AG04449 (cell line): ENCODE data around the gene PKD2L1.

Source experiments
- CTCF ChIA-PET: fragments of 350-600 bp; formaldehyde crosslinking; extraction: SDS; loops from one replicate; lab custom pipeline; 2021; ENCODE audit warnings: antibody characterized with exemption; lab: Yijun Ruan, JAX
- POLR2A ChIA-PET: fragments of 400-600, 350-600 bp; formaldehyde crosslinking; extraction: SDS; loops from one replicate; lab custom pipeline; 2020; ENCODE audit warnings: antibody characterized with exemption, inconsistent platforms; lab: Yijun Ruan, JAX
- DNase-seq: peaks from one replicate; pipeline ENCODE4 v3.0.0-alpha.2; 2010; ENCODE audit warnings: low read depth, low spot score
- H3K4me3 ChIP-seq: 2 replicates; pipeline ENCODE4 v1.5.1; 2011; ENCODE audit warnings: low read depth, mild to moderate bottlenecking, control low read depth, low read length
- CTCF ChIP-seq: IDR thresholded peaks from one replicate; pipeline ENCODE4 v1.5.1; 2011; ENCODE audit warnings: mild to moderate bottlenecking, moderate library complexity, low read length, control low read depth, inconsistent platforms; ENCODE audit not compliant: insufficient read depth; ENCODE audit errors: missing control alignments

PKD2L1 gene

DNA sequence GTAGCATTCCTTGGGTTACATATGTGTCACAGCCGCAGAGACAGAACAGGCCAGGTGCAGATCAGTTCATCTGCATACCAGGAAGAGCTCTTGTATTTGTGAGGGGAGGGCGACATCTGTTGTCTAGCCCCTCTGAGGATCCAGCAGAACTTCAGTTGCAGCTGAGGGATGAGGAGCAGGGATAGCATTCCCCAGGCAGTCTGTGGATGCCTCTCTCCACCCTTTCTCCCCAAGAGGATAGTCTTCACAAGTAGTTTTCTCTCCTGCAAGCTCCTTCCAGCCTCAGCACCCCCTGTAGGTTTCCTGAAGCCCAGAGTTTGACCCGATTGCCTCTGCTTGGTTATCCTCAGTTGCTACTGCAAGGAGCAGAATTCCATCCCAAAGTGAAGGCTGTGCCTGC lies 19.6 kb upstream of the PKD2L1 start:
- H3K4me3 ChIP-seq: peak overlapping the region; percentile 84
- ChIA-PET POLR2A (no interaction called here), CTCF (interaction anchor here (0.9 to 26.3 kb wide), 7 partner anchors 9 to 163 kb away, joined by 3 to 538 read pairs (median 13); partner anchors contain the start of gene SEC31B)
- no peak for DNase-seq
- TF ChIP-seq CTCF: no peak

- POLR2A ChIA-PET: no interaction called here
- no peak for TF ChIP-seq CTCF
Measured at GRCh38 chr10:100349087-100349486, 19.1 kb upstream of the PKD2L1 start.

DNA sequence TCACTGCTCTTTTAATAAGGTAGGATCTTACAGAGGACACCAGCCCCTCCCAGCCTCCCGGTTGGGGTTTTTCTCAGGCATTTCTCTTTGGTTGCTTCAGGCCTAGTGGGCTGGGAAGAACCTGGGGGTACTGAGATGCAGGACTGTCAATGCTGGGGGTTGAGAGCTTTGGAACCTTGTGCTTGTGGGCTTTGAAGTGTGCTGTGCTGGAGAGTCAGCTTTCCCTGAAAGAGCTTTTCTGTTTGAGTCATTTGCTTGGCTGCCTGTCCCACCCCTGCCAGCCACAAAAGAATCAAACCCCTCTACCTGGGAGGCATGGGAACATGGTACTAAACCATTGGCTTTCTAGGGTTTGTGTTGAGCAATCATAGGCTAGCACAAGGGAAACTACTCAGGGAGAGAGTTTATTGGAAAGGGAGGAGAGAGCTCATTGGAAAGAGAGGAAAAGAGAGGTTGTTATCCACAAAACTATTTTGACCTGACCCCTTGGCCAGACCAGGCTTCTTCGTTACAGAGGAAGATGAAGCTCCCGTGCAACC lies 18.4 kb upstream of the PKD2L1 start:
- no peak for TF ChIP-seq CTCF
- H3K4me3 ChIP-seq: peak overlapping the region; percentile 84
- no peak for DNase-seq
- ChIA-PET POLR2A (interaction anchor here (0.6 kb wide), 1 partner anchor 737 kb away, joined by 3 read pairs; no protein-coding TSS in a partner anchor), CTCF (interaction anchor here (0.9 to 26.3 kb wide), 7 partner anchors 9 to 164 kb away, joined by 3 to 538 read pairs (median 13); partner anchors contain the start of gene SEC31B)

More at GRCh38 chr10:100349087-100349486, 19.1 kb upstream of the PKD2L1 start:
- peak overlapping the region; percentile 84 for H3K4me3 ChIP-seq
- CTCF ChIA-PET: interaction anchor here (0.9 to 26.3 kb wide), 8 partner anchors 10 to 163 kb away, joined by 3 to 538 read pairs (median 10); partner anchors contain the start of gene SEC31B
- no peak for DNase-seq

GRCh38 chr10:100347568-100348195 lies 17.7 kb upstream of the PKD2L1 start:
- TF ChIP-seq CTCF: no peak
- no peak for DNase-seq

DNA sequence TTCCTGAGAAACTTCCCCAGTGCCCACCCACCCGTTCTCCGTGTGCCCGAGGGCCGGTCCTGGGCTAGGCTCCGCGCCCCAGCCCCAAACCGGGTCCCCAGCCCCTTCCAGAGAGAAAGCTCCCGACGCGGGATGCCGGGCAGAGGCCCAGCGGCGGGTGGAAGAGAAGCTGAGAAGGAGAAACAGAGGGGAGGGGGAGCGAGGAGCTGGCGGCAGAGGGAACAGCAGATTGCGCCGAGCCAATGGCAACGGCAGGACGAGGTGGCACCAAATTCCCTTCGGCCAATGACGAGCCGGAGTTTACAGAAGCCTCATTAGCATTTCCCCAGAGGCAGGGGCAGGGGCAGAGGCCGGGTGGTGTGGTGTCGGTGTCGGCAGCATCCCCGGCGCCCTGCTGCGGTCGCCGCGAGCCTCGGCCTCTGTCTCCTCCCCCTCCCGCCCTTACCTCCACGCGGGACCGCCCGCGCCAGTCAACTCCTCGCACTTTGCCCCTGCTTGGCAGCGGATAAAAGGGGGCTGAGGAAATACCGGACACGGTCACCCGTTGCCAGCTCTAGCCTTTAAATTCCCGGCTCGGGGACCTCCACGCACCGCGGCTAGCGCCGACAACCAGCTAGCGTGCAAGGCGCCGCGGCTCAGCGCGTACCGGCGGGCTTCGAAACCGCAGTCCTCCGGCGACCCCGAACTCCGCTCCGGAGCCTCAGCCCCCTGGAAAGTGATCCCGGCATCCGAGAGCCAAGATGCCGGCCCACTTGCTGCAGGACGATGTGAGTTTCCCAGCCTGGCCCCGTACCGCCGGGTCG lies 16.9 kb upstream of the PKD2L1 start, which contains the start of gene SCD:
TSS of gene SCD (plus strand) at position 469 of the 803 bp plus-strand sequence. CDS start at position 741, 272 bp downstream.
- DNase-seq: peak; percentile 54
- ChIA-PET POLR2A (interaction anchor here (0.7 to 2.7 kb wide), 2 partner anchors 18 to 27 kb away, joined by 3 to 18 read pairs; no protein-coding TSS in a partner anchor), CTCF (interaction anchor here (0.7 to 26.3 kb wide), 15 partner anchors 9 to 188 kb away, joined by 3 to 538 read pairs (median 6); partner anchors contain the start of genes HIF1AN, PKD2L1 and SEC31B)
- TF ChIP-seq CTCF: no peak
- peak within 1 kb of the TSS; percentile 84 for H3K4me3 ChIP-seq

More at GRCh38 chr10:100347568-100348195, 17.7 kb upstream of the PKD2L1 start:
- CTCF ChIA-PET: interaction anchor here (0.7 to 26.3 kb wide), 12 partner anchors 8 to 187 kb away, joined by 3 to 538 read pairs (median 7); partner anchors contain the start of genes HIF1AN and SEC31B
- peak overlapping the region; percentile 84 for H3K4me3 ChIP-seq
- POLR2A ChIA-PET: interaction anchor here (0.6 to 2.7 kb wide), 2 partner anchors 26 to 738 kb away, joined by 3 to 18 read pairs; no protein-coding TSS in a partner anchor
